Esophagus mucosa (tissue), 1 donor: ENCODE measurements around the gene SDC1. TPM values are rescaled to one million over a fixed set of nuclear protein-coding genes. Genes with fewer than 3 reads are reported as not detected.
A peak's percentile ranks its signal among the peaks of the same experiment; 100 is the strongest.

Experiments used
- ATAC-seq: fragments of 200-7000 bp; cut with Tn5 transposase; one replicate; pipeline ENCODE4 v1.9.1; 2020
- total RNA-seq: library from RNA; stranded (reverse); gene quantifications from one replicate; pipeline ENCODE4 v1.2.4, GENCODE V29; 2023
- donor health status: DM: yes; HTN: yes; CAD: no.

SDC1 gene
- total RNA-seq, 1 donor from 2014 or later = 477 TPM

DNA sequence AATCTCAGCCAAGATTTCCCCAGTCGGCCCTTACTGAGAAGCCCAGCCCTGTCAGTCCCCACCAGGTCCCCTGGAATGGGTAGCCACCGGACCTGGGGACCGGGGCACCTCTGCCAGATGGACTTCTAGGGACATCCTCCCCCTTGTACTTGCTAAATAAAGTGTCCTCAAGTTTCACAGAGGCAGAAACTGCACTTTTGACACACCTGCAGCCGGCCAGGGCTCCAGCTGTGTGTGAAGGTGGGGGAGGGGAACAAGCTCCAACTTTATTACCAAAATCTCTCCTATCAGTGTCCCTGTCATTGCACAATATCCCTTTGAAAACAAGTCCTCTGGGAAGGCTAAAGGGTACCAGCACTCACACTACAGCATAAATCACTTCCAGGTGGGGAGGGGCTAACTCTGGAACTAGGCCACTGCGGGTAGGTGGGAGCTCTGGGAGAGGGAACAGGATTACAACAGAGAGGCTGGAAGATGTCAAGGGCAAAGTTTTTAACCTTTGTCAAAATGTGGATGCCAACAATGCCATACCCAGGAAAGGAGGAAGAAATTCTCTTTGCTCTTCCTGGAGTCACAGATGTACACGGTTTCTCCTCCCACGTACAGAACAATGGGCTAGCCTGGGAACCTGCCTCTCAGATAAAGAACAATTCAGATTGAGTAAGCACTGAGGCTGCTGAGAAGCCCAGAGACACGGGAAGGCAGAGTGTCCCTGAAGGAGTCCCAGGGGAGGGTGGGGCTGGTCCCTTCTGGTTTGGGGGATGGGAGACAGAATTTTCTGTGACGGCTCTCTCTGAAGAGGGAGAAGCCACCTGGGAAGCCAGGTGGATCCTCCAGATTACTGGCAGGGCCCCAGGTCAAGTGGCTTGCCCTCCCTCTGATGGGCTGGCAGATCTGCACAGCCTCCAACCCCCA, 11.0 kb downstream of the SDC1 start:
- ATAC-seq = peak; percentile 18

DNA sequence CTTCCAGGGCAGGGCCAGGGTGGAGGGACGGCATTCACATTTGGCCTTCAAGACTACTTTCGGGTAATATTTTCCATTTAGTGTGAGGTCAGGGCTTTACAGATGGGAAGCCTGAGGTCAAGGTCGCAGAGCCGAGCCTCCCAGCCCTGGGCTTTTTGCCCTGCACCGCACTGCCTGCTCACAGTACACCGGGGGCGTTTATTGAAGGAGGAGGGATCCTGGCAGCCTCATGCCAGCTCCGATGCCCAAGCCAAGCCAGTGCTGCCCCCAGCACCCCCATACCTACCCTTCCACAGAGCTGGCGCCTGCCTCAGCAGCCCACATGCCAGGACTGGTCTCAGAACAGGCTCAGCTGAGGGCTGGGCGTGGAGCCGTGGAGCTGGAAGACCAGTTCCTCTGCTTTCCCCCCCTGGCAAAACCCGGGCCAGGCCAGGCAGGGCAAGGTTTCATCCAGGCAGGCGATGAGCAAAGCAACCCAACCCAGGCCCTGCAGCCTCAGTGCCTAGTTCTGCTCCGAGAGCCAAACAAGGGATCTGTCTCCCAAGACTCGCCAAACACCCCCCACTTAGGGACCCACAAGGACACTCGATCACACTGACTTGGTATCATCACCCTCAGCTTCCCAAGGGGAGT, 11.9 kb downstream of the SDC1 start:
- peak; percentile 68 for ATAC-seq

DNA sequence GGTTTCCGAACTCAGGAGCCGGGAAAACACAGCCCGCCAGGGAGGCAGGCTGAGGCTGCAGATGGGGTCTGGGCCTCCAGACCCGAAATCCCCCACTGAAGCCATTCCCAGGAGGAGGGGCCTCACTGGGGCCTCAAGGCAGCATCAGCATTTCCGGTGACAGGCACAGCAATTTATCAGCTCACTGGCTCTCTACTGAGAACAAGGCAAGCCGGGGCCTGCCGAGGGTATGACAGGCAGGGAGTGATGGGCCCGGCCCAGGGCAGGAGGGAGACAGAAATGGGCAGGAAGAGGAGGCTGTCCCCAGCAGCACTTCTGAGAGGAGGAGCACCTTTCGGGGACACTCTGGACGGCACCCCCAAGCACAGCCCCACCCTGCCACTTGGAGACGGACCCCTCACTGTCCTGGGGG, 12.5 kb downstream of the SDC1 start:
- ATAC-seq = peak; percentile 64

DNA sequence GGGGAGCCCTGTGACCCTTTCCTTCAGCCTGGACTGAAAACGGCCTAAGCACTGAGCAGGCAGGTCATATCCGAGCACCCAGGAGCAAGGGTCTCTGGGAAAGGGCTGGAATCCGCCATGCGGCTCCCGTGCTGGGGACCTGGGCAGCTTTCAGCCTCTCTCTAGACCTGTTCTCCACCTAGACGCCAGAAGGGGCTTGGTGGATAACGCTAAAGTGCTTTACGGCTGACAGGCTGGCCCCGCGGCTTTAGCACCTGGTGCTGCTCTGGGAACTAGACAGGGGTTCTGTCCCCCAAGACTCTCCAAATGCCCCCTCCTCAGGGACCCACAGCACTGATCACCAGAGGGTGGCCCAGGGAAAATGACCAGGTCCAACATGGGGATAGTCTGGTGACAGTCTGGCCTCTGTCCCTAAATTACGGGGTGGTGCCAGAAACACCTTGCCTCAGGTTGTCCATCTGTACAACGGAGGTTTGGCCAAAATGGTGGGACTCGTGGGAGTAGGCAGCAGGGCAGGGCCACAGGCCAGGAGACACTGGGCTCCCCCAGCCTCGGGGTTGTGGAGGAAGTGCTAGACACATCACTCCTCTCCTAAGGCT, 13.0 kb downstream of the SDC1 start:
- ATAC-seq = no peak

DNA sequence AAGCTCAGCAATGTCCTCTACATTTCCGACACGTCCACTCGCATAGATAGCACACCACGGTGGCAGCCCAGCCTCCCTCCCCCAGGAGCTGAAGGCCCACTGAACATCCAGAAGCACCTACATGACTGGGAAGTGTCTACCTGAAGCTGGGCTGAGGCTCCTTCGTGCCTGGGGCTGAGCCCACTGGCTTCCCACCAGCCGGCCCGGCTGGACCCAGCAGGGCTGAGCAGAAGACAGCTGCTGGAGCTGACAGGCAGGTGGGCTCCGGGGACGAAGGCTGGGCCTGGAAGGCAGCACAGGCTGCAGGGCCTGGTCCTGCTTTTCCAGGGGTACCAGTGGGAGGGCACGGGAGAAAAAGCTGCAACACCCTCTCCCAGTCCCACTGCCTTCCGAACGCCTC, 13.5 kb downstream of the SDC1 start:
- no peak for ATAC-seq

DNA sequence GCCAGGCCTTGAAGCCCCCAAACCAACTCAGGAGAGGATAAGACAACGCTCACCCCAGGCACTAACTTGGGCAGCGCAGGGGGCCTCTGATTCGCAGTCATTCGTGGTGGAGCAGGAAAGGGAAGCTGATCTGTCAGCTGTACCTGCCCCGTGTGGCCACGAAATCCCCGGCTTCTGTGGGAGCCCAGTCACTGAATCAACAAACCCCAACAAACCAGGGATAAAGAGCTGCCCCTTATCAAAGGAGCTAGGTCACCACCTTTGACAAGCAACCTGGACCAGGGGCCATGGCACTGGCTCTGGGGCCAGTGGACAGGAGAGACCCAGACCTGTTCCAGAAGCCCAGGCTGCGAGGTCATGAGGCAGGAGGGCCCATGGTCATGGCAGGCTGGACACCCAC, 14.5 kb downstream of the SDC1 start:
- no peak for ATAC-seq

DNA sequence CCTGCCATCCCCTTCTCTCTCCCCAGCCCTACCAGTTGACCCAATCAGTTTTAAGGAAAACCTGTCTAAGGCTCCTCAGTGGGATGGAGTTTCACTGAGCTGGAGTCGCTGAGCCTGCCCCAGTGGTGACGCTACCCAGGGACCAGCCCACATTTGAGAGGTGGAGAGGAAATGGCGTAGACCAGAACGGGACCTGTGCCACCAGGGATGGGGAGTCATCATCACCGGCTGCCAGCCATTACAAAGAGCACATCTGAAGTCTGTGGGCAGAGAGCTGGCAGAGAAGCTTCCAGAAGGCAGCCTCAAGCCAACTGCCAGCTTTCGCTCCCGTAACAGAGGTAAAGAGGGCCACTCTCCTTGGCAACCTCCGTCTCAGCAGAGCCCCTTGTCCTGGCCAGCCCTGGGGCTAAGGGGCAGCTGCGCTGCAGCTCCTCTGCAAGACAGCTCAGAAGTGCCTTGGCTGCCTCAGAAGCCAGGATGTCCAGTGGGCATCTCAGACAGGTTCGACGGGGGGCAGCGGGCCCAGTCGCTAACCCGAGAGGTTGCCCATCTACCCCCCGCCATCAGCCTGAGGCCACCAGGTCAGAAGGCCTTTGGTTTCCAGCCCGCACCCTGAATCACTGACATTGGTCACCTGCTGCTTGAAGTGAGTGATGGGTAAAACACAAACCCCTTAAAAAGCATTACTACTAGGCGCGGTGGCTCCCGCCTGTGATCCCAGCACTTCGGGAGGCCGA, 15.4 kb downstream of the SDC1 start:
- ATAC-seq = peak; percentile 49

DNA sequence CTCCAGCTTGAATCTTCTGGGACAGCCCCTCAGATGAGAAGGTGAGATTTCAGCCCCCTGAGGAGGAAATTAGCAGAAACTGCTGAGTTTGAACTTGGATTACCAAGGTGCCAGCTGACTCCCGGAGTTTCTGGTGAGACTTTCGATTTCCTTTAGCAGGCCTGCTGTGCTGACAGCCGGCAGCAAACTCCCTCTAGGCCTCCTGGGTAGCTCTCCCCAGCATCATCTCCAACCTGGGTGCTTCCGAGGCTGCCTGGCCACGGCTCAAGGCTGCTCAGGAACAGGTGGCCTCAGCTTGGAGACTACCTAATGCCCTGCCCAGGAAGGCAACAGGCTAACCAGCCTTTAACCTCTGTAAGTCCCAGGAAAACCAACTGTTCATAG, 16.5 kb downstream of the SDC1 start:
- no peak for ATAC-seq

DNA sequence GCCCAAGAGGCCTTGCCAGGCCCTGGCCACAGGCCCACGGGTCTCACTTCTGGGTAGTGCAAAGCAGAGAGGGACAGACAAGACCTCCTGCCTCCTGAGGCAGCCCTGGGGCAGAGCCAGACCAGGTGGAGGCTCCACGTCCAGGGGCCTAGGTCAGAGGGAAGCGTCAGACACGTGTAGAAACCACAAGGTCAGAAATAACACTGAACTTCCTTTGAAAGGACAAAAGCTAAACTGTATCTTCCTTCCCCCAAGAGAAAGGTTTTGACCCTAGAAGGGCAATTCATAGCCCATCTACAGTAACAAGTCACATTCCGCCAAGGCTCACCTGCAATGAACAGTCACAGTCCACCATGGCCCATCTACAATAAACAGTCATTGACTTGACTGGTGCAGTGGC, 17.9 kb downstream of the SDC1 start:
- no peak for ATAC-seq

DNA sequence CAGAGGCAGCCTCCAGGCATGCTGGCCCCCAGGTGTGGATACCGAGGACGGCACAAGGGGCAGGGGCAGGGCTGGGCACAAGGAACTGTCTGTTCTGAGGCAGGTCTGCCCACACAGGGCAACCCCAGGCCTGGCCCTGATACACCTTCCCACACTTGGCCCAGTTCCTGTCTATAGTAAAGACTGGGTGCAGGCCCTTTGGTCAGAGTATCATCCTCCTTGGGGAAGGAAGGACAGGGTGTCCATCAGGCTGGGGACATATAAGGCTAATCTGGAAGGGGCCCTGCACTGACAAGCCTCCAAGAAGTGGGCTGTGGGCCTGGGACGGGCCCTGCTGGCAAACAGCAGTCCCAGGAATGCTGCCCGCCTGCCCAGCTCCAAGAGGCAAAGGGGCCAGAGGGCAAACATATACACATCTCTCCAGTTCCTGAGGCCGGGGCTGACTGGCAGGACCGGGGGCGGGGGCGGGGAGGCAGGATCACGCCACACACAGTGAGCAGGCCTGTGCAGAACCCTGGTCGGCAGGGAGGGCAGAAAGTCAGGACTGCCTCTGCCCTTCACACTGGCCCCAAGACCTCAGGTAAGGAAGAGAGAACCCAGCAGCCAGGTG, 18.9 kb downstream of the SDC1 start:
- peak; percentile 17 for ATAC-seq

DNA sequence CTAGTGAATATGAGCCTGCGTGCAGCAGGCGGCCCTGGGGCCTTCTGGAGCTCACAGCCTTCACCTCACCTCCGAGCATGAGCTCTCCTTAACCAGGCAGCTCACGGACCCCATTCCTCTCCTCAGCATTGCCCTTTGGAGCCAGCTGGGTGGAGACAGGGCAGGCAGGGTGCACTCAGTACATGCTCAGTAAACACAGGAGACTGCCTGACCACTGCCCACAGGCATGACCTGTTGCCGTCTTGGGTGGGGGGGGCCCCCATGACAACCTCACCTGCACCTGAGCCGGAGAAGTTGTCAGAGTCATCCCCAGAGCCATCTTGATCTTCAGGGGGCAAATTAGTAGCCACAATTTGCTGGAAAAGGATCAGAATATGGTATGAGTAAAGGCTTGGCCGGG, 19.9 kb downstream of the SDC1 start:
- no peak for ATAC-seq

DNA sequence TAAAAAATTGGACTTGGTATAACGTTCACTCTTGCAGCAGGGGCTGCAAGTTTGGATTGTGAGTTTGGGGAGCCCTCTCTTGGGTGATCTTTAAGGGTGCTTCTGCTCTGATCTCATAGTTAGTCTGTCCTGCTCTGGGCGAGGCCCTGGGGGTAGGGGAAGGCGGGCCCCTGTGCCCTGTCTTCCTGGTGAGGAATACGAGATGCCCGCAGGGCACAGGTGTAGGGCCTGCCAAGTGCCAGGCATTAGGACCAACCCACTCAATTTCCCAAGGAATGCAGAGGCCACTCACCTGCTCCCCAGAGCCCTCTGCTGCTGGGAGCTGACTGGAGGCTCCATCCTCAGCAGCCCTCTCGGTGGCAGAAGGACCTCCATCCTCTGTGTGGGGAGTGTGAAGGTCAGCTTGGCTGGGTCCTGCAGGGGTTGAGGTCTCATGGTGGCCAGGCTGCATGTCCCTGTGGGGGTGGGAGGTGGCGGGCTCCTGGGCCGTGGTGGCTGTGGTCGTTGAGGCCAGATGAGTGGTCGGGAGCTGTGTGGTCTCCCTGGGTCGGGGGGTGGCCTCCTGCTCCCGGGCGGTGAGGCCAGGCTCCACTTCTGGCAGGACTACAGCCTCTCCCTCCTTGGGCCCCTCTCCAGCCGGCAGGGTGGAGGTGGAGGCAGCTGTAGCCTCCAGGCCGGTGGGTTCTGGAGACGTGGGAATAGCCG, 21.3 kb downstream of the SDC1 start:
- peak; percentile 1 for ATAC-seq

DNA sequence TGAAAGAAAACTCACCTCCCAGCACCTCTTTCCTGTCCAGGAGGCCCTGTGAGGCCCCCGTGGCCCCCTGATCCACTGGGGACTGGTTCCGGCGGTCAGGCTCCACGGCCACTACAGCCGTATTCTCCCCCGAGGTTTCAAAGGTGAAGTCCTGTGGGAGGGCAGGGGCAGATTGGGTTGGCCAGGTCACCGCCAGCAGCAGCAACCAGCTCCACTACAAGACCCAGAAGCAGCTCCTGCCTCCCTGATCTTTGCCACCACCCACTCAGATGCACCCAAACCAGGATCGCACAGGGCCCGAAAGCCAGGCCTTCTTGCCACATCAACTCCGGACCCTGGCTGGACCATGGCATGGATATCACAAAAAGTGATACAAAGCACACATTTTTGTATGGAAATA, 21.9 kb downstream of the SDC1 start:
- no peak for ATAC-seq

DNA sequence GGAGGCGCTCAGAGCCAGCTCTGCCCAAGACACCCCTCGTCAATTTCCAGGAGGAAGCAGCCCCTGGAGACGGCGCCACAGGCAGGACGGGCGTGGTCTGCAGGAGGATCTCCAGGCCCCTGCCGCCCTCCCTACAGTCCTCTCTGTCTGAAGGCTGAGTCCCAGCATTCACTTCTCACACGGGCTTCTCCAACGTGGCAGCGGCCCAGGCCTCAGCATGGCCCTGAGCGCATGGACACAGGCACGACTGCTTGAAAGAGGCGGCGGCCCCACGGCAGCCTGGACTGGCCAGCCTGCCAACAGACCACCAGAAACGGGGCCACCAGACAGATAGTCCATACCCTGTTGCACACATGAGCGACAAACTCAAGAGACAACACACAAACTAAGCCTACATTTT, 23.3 kb downstream of the SDC1 start:
- no peak for ATAC-seq

DNA sequence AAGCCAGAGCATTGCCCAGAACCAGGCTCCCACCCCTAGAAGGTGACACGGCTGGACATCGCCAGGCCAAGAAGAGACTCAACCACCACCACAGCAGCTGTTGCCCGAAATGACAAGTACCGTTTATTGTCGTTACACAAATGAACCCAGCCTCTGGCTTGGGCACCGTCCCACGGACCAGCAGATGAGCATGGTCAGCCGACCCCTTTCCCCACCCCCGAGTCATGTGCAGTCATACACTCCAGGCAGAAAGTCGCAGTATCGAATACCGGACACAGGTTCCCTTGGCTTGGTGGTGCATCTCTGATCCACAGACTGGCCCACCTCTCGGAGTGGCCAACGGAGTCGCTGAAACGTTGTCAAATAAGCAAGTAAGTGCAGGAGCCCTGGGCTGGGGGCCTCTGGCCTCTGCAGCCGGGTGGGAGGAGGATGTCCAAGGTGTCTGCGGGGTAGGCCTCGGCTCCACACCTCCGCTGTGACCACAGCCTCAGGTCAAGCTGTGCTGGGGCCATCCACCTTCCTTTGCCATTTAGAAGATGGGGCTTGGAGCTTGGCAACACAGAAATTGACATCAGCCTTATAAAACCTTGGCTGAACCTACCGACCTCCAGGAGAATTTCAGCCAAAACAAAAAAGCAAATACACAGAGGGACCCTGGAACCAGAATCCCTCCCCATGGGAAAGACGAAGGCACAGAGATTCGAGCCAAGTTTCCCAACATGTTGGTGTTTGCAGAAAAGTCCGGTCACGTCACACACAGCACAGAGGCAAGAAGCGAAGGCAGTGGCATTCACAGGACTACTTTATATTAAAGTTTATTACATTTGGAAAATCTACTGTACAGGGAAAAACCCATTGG, 24.0 kb downstream of the SDC1 start:
- no peak for ATAC-seq

DNA sequence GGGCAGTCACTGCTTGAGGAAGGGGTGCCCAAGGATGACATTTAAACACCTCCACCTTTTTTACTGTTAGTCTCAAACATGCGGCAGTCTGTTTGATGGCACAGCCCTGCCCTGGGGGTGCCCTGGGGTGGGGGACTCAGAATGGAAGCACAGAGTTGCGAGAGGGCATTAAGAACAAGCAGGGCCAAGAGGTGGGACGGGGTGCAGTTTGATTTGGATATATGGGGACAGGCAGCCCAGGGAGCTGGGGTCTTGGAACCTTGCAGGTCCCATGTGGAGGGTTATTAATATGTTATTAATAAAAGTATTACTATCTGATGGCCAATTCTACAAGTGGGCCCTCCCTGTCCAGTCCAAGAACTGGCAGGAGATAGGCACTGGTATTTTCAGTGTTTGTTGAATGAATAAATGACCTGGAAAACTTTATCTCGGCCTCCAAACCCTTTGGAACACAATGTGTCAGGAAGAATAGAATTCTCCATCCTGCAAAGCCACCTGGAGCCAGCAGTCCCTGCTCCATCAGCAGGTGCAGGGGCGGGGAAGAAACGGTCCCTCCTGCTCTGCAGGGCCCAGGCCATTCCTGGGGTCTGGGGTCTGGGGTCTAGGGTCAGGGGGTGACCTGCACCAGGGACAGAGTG, 25.2 kb downstream of the SDC1 start:
- ATAC-seq = no peak

DNA sequence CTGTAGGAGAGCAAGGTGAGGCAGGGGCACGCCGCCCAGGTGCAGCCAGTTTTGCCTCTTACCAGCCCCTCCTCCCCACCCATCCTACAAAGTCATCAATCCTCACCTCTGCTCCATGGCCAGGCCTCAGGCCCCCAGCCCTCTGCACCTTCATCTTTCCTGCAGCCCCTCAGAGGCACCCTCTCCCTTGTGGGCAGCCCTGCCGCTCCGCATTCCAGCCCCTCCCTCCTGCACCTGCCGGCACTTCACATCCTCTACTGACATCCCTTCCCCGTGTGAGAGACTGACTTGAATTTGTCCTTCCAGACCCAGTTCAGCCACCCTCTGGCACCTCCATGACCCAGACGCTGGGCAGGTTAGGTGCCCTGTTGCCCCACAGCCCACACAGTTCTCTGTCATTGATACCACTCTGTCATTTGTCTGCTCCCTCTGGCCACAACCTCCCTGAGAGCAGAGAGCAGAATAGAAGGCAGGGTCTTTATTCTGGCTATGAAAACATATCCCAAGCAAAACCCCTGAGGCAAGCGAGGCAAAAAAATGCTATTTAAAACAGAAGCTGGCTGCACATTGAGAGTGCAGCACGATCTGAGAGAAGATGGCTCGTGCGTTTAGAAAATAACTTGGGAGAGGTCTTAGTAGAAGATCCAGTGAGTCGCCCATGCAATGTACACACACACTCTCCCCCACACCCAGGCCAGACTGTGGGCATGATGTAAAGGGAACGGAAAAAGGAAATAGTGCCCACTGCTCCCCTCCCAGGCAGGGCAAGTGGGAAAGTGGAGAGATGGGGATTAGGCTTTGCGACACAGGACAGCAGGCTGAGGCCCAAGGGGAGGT, 25.9 kb downstream of the SDC1 start:
- peak; percentile 17 for ATAC-seq

DNA sequence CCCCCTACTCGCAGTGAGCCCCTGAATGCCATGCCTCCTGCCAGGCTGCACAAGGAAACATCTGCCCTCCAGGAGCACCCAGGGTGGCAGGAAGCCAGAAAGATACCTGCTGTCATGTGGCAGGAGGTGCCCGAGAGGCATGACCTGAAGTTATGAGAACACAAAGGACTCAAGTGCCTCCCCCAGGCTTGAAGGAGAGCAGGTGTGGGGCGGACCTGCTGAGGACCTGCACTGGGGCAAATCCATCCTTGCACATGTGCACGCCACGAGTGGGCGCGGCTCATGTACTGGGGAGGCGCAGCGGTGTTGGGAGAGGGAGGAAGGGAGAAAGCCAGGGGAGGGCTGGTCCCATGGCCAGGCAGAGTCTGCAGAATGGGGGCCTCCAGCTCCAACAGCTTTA, 26.9 kb downstream of the SDC1 start:
- peak; percentile 72 for ATAC-seq

DNA sequence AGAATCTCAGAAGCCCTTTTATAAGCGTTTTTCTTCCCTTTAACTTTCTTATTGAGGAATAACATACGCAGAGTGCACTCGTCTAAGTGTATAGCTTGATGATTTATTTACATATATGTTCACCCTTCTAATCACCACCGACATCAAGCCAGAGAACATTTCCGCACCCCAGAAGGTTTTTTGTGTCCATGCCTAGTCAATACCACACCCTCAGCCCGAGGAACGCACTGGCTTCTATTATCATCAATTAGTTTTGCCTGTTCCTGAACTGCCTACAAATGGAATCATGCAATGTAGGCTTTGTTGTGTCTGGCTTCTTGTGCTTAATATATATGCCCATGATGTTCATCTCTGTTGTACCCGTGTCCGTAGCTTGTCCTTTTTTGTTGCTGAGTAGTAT, 27.7 kb downstream of the SDC1 start:
- no peak for ATAC-seq
